ENCODE measurements around the gene ARPP21.

The ARPP21 gene

GRCh38 chr3:35680866-35681650, 41.7 kb downstream of the ARPP21 start:
- H3K4me3 ChIP-seq (ENCODE audit: low read depth, low read length), result no peak overlapping the region
- no peak for TF ChIP-seq CTCF (IDR thresholded peaks at IDR 0.05; ENCODE audit: low read depth, low read length)

GRCh38 chr3:35685153-35685552, 45.8 kb downstream of the ARPP21 start:
- no peak for TF ChIP-seq CTCF (IDR thresholded peaks at IDR 0.05; ENCODE audit: low read depth, low read length)
- H3K4me3 ChIP-seq (ENCODE audit: low read depth, low read length), result no peak overlapping the region

GRCh38 chr3:35688826-35689225, 49.5 kb downstream of the ARPP21 start:
- TF ChIP-seq CTCF (IDR thresholded peaks at IDR 0.05; ENCODE audit: low read depth, low read length), result no peak
- H3K4me3 ChIP-seq (ENCODE audit: low read depth, low read length), result no peak overlapping the region

GRCh38 chr3:35690271-35690670, 50.9 kb downstream of the ARPP21 start:
- no peak for TF ChIP-seq CTCF (IDR thresholded peaks at IDR 0.05; ENCODE audit: low read depth, low read length)
- no peak overlapping the region for H3K4me3 ChIP-seq (ENCODE audit: low read depth, low read length)

- H3K4me3 ChIP-seq (ENCODE audit: low read depth, low read length), result no peak overlapping the region
- no peak for TF ChIP-seq CTCF (IDR thresholded peaks at IDR 0.05; ENCODE audit: low read depth, low read length)
Observed at GRCh38 chr3:35705904-35706303, 66.6 kb downstream of the ARPP21 start.

- TF ChIP-seq CTCF (IDR thresholded peaks at IDR 0.05; ENCODE audit: low read depth, low read length), result no peak
- H3K4me3 ChIP-seq (ENCODE audit: low read depth, low read length), result no peak overlapping the region
Observed at GRCh38 chr3:35707904-35708303, 68.6 kb downstream of the ARPP21 start.

GRCh38 chr3:35708394-35709271, 69.3 kb downstream of the ARPP21 start:
- H3K4me3 ChIP-seq (ENCODE audit: low read depth, low read length), result no peak overlapping the region
- TF ChIP-seq CTCF (IDR thresholded peaks at IDR 0.05; ENCODE audit: low read depth, low read length), result no peak
